GM23338 (cell line): ENCODE data around the gene HSPA12B. TPM values are rescaled to one million over a fixed set of nuclear protein-coding genes. Genes with fewer than 3 reads are reported as not detected.

Experiments used
- ATAC-seq: fragments of 200-7000 bp; cut with Tn5 transposase; 3 replicates; pipeline ENCODE4 v1.9.1; 2020
- DNase-seq: peaks from one replicate; pipeline ENCODE4 v3.0.0-alpha.2; 2015; ENCODE audit warnings: low spot score
- H2AFZ ChIP-seq: fragments of 200-600 bp; sonication (generic); 2 replicates; pipeline ENCODE4 v1.8.0; 2016; ENCODE audit warnings: antibody characterized with exemption, mild to moderate bottlenecking, moderate library complexity
- H3F3A ChIP-seq: fragments of 200-600 bp; sonication (generic); replicated peaks from 2 replicates; pipeline ENCODE4 v1.8.0; 2017; ENCODE audit warnings: antibody characterized with exemption, mixed run types, low read depth
- H3K27ac ChIP-seq: fragments of 200-600 bp; sonication (generic); 2 replicates; pipeline ENCODE4 v1.6.1; 2016; ENCODE audit warnings: low read depth
- H3K27me3 ChIP-seq: fragments of 200-600 bp; sonication (generic); 2 replicates; pipeline ENCODE4 v1.8.0; 2016; ENCODE audit warnings: mild to moderate bottlenecking, mixed run types, moderate library complexity; ENCODE audit not compliant: insufficient read depth
- H3K36me3 ChIP-seq: fragments of 200-600 bp; sonication (generic); 2 replicates; pipeline ENCODE4 v1.8.0; 2016; ENCODE audit warnings: mild to moderate bottlenecking; ENCODE audit not compliant: insufficient read depth
- H3K4me1 ChIP-seq: fragments of 200-600 bp; sonication (generic); 2 replicates; pipeline ENCODE4 v1.8.0; 2016; ENCODE audit warnings: mild to moderate bottlenecking, moderate library complexity; ENCODE audit not compliant: insufficient read depth
- H3K4me2 ChIP-seq: fragments of 200-600 bp; sonication (generic); 2 replicates; pipeline ENCODE4 v1.7.1; 2017; ENCODE audit warnings: mixed run types
- H3K4me3 ChIP-seq: fragments of 200-600 bp; sonication (generic); 2 replicates; pipeline ENCODE4 v1.6.1; 2016; ENCODE audit warnings: mixed run types
- H3K79me2 ChIP-seq: fragments of 200-600 bp; sonication (generic); replicated peaks from 2 replicates; pipeline ENCODE4 v1.8.0; 2017; ENCODE audit warnings: mild to moderate bottlenecking; ENCODE audit not compliant: insufficient read depth
- H3K9me2 ChIP-seq: fragments of 200-600 bp; sonication (generic); 2 replicates; pipeline ENCODE4 v1.8.0; 2017; ENCODE audit not compliant: insufficient read depth
- H4K20me1 ChIP-seq: fragments of 200-600 bp; sonication (generic); replicated peaks from 2 replicates; pipeline ENCODE4 v1.8.0; 2017; ENCODE audit warnings: mild to moderate bottlenecking; ENCODE audit not compliant: insufficient read depth
- H3K27ac Mint-ChIP-seq: 2 replicates; pipeline ENCODE4 v1.8.0; 2020; ENCODE audit warnings: inconsistent platforms, mild to moderate bottlenecking, moderate library complexity, mixed read lengths
- H3K27me3 Mint-ChIP-seq: 3 replicates; pipeline ENCODE4 v1.8.0; 2022; ENCODE audit warnings: low read depth, mild to moderate bottlenecking, moderate library complexity, mixed read lengths, inconsistent platforms; ENCODE audit not compliant: insufficient read depth, poor library complexity
- H3K36me3 Mint-ChIP-seq: 3 replicates; pipeline ENCODE4 v1.8.0; 2021; ENCODE audit warnings: low read depth, mild to moderate bottlenecking, inconsistent platforms, moderate library complexity, mixed read lengths
- H3K4me1 Mint-ChIP-seq: 3 replicates; pipeline ENCODE4 v1.8.0; 2020; ENCODE audit warnings: mild to moderate bottlenecking, inconsistent platforms, mixed read lengths
- H3K4me3 Mint-ChIP-seq: 3 replicates; pipeline ENCODE4 v1.8.0; 2021; ENCODE audit warnings: moderate library complexity, mild to moderate bottlenecking, inconsistent platforms, mixed read lengths
- H3K9me3 Mint-ChIP-seq: 3 replicates; pipeline ENCODE4 v1.8.0; 2020; ENCODE audit warnings: moderate library complexity, mild to moderate bottlenecking, inconsistent platforms, mixed read lengths
- JUNB ChIP-seq: IDR thresholded peaks from one replicate; pipeline ENCODE4 v1.6.1; 2016; ENCODE audit warnings: antibody characterized with exemption; ENCODE audit not compliant: unreplicated experiment
- REST ChIP-seq: IDR thresholded peaks from one replicate; pipeline ENCODE4 v1.6.1; 2018; ENCODE audit warnings: antibody characterized with exemption; ENCODE audit not compliant: unreplicated experiment
- ZNF331 ChIP-seq: fragments of 250-450 bp; sonication (Bioruptor Pico); IDR thresholded peaks from 2 replicates; pipeline ENCODE4 v1.5.0; 2020; ENCODE audit warnings: low read depth, mild to moderate bottlenecking, moderate library complexity
- ZNF462 ChIP-seq: fragments of 250-450 bp; sonication (Bioruptor Pico); IDR thresholded peaks from 2 replicates; pipeline ENCODE4 v1.5.0; 2020; ENCODE audit warnings: mild to moderate bottlenecking, moderate library complexity
- polyA plus RNA-seq: library from polyadenylated mRNA; unstranded; fragments of >200 nt; fragmentation: Nextera tagmentation; extraction: Ambion mirVana; gene quantifications from 2 replicates; pipeline ENCODE4 v1.2.1, GENCODE V29; 2016
- total RNA-seq: library from RNA; depleted of rRNA; stranded (reverse); fragments of >200 nt; shearing (Covaris generic); gene quantifications from 2 replicates; pipeline ENCODE4 v1.2.3, GENCODE V29; 2014

The HSPA12B gene
- total and polyA plus RNA-seq, 2 experiments from 2014 or later, result 2.8 to 6.5 TPM

DNA sequence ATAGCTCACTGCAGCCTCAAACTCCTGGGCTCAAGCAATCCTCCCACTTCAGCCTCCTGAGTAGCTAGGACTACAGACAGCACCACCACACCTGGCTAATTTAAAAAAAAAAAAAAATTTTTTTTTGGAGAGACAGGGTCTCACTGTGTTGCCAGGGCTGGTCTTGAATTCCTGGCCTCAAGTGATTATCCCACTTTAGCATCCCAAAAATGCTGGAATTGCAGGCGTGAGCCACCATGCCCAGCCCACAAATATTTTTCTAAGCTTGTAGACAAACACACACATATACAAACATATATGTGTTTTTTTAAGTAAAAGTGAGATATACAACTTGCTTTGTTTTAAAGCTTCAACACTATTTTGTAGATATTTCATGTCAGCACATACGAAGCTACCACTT lies 10.8 kb downstream of the HSPA12B start:
- peaks cover 20% of the 10 kb centered on the region for H3K27me3 Mint-ChIP-seq
- H3K9me3 Mint-ChIP-seq, result no peaks in the 10 kb centered on the region
- Histone ChIP-seq H3K36me3 (no peaks in the 10 kb centered on the region), H3K79me2 (no peaks in the 10 kb centered on the region), H3K27ac (no peak overlapping the region), H4K20me1 (no peaks in the 10 kb centered on the region), H3K4me1 (peaks cover 5% of the 10 kb centered on the region; the same call in 1 of the 2 replicates), H2AFZ (no peak overlapping the region), H3K4me3 (no peak overlapping the region), H3F3A (no peaks in the 10 kb centered on the region), H3K4me2 (no peak overlapping the region), H3K27me3 (peaks cover 6% of the 10 kb centered on the region; the same call in 1 of the 2 replicates), H3K9me2 (no peaks in the 10 kb centered on the region)
- H3K27ac Mint-ChIP-seq, result no peak overlapping the region
- TF ChIP-seq REST (no peak), JUNB (no peak), ZNF331 (no peak), ZNF462 (CRISPR knock-in tag) (no peak)
- no peak overlapping the region; the same call in 2 of the 3 replicates for H3K4me3 Mint-ChIP-seq
- H3K36me3 Mint-ChIP-seq, result no peaks in the 10 kb centered on the region
- DNase-seq (no peak), ATAC-seq (no peak)
- H3K4me1 Mint-ChIP-seq, result peaks cover 31% of the 10 kb centered on the region
